Spleen (tissue), 11 donors: ENCODE measurements around the gene SCIMP. TPM values are rescaled to one million over a fixed set of nuclear protein-coding genes. Genes with fewer than 3 reads are reported as not detected.
A peak's percentile ranks its signal among the peaks of the same experiment; 100 is the strongest.

Experiments
- DNase-seq: peaks from one replicate; pipeline ENCODE4 v3.0.0-alpha.2; 2020
- H3K27ac ChIP-seq, 8 donors: fragments of 200-600 bp; sonication (generic) in 7 of 8; 1 replicate in 4 of 8; 2 replicates in 4 of 8; pipeline versions ENCODE4 v1.5.0 to v1.8.0; 2016 to 2021; ENCODE audit warnings: inconsistent platforms in 4 of 8, mild to moderate bottlenecking in 4 of 8, moderate library complexity in 1 of 8
- H3K27me3 ChIP-seq, 7 donors: fragments of 200-600 bp; sonication (generic) in 6 of 7; replicated peaks in 1 of 7; 1 replicate in 4 of 7; 2 replicates in 3 of 7; pipeline versions ENCODE4 v1.5.0 to v1.8.0; 2016 to 2021; ENCODE audit warnings: inconsistent platforms in 3 of 7, mild to moderate bottlenecking in 1 of 7
- H3K36me3 ChIP-seq, 6 donors: fragments of 200-600 bp; sonication (generic) in 5 of 6; 1 replicate in 4 of 6; 2 replicates in 2 of 6; pipeline versions ENCODE4 v1.5.0 to v1.8.0; 2016 to 2021; ENCODE audit warnings: inconsistent platforms in 2 of 6
- H3K4me1 ChIP-seq, 6 donors: fragments of 200-600 bp; sonication (generic) in 5 of 6; 1 replicate in 3 of 6; 2 replicates in 3 of 6; pipeline versions ENCODE4 v1.5.0 to v1.8.0; 2016 to 2021; ENCODE audit warnings: inconsistent platforms in 3 of 6
- H3K4me3 ChIP-seq, 8 donors: fragments of 200-600 bp; sonication (generic) in 7 of 8; 1 replicate in 4 of 8; 2 replicates in 4 of 8; pipeline versions ENCODE4 v1.5.0 to v1.8.0; 2016 to 2021; ENCODE audit warnings: inconsistent platforms in 4 of 8, mild to moderate bottlenecking in 4 of 8, moderate library complexity in 2 of 8
- H3K9me3 ChIP-seq, 8 donors: fragments of 200-600 bp; sonication (generic) in 7 of 8; 1 replicate in 4 of 8; 2 replicates in 4 of 8; pipeline versions ENCODE4 v1.5.0 to v1.8.0; 2016 to 2021; ENCODE audit warnings: inconsistent platforms in 4 of 8
- CTCF ChIP-seq, 11 experiments: fragments of 200-600 bp in 7 of 11; fragments of 450-650 bp in 4 of 11; sonication (generic) in 4 of 11; IDR thresholded peaks in 8 of 11; conservative IDR thresholded peaks in 3 of 11; 1 replicate in 7 of 11; 2 replicates in 4 of 11; pipeline versions ENCODE4 v1.4.0 to v1.8.0; 2016 to 2021; ENCODE audit warnings: antibody characterized with exemption in 11 of 11, inconsistent platforms in 4 of 11, mild to moderate bottlenecking in 1 of 11
- POLR2A ChIP-seq, 3 donors: fragments of 450-650 bp; IDR thresholded peaks; one replicate each; pipeline ENCODE4 v1.5.1; 2017; ENCODE audit warnings: antibody characterized with exemption in 3 of 3, mild to moderate bottlenecking in 1 of 3
- POLR2AphosphoS5 ChIP-seq, 3 donors: sonication (generic); formaldehyde crosslinking; IDR thresholded peaks; one replicate each; pipeline ENCODE4 v1.5.1; 2017; ENCODE audit warnings: antibody characterized with exemption in 3 of 3
- WGBS, 5 donors: extraction: QIAGEN DNeasy Blood & Tissue Kit in 3 of 5; methylation state at CpG; one replicate each; pipeline versions ENCODE4 v1.1.5 to v1.1.7; 2013 to 2018; 5-methylcytosine and 5-hydroxymethylcytosine counted together
- intact Hi-C: fragments of 100-400 bp; cut with DNase I; formaldehyde crosslinking; loops from one replicate; pipeline ENCODE4 v1.15.0; 2023; ENCODE audit warnings: low total_unique reads
- polyA plus RNA-seq, 3 donors: library from polyadenylated mRNA; stranded (reverse); fragments of 200-250 nt; gene quantifications; one replicate each; pipeline ENCODE4 v1.2.1, GENCODE V29; 2013
- total RNA-seq, 7 donors: library from RNA; depleted of rRNA in 3 of 7; stranded (reverse); fragments of >200 nt in 3 of 7; fragmentation: NEBNext Ultra II Directional in 4 of 7; extraction: Animal tissue kit (Norgen Biotek cat#: 25700) in 4 of 7; gene quantifications; one replicate each; pipeline versions ENCODE4 v1.1.0 to v1.2.1, GENCODE V29; 2016 to 2021
- donor health status: healthy with polysubstance abuse.
- donor health status: DM: no; HTN: no; CAD: no; lungs with moderate emphysema.
- donor health status: DM: no; HTN: no; CAD: no.
- donor health status: Bipolar disorder and iron deficiency.
- donor health status: healthy.
- donor health status: DM: no; HTN: no; CAD: no.
- donor health status: DM: yes; HTN: yes; CAD: no.

The SCIMP gene
- total and polyA plus RNA-seq, 10 donors = 18.9 to 102 (median 77.5) TPM

- H3K36me3 ChIP-seq = peaks cover 0 to 13% (median 8%) of the 10 kb centered on the region in 6 donors
- no peak overlapping the region for H3K4me3 ChIP-seq
- TF ChIP-seq POLR2A (IDR thresholded peaks at IDR 0.05) = no peak
- TF ChIP-seq POLR2AphosphoS5 (IDR thresholded peaks at IDR 0.05) = no peak
- TF ChIP-seq CTCF (IDR thresholded peaks at IDR 0.05 in 8 of 11, conservative IDR thresholded peaks at IDR 0.05 in 3 of 11) = no peak
- H3K27ac ChIP-seq = no peak overlapping the region
- 88 to 93% (median 90%) methylated on average over 2 of the region's 2 CpGs for WGBS, 5 donors
- H3K9me3 ChIP-seq = peaks cover 0 to 15% (median 11%) of the 10 kb centered on the region in 8 donors
- no peak for DNase-seq
- H3K27me3 ChIP-seq = no peaks in the 10 kb centered on the region
- peaks cover 3 to 64% (median 49%) of the 10 kb centered on the region in 6 donors for H3K4me1 ChIP-seq
- intact Hi-C loops = no loop called here
These were observed 40.3 kb downstream of the SCIMP start for GRCh38 chr17:5194346-5194745.

- H3K4me3 ChIP-seq = peak within 1 kb of the TSS; percentile 69 to 89 (median 76)
- peaks cover 0 to 39% (median 23%) of the 10 kb centered on the region in 6 donors for H3K36me3 ChIP-seq
- peak; percentile 99 for DNase-seq
- no peaks in the 10 kb centered on the region for H3K27me3 ChIP-seq
- H3K9me3 ChIP-seq = peaks cover 6 to 41% (median 37%) of the 10 kb centered on the region in 8 donors
- peaks cover 3 to 41% (median 29%) of the 10 kb centered on the region in 6 donors for H3K4me1 ChIP-seq
- intact Hi-C loops = no loop called here
- TF ChIP-seq CTCF (IDR thresholded peaks at IDR 0.05 in 8 of 11, conservative IDR thresholded peaks at IDR 0.05 in 3 of 11) (peak; percentile 64 to 94 (median 85)), POLR2AphosphoS5 (IDR thresholded peaks at IDR 0.05) (peak; percentile 92 to 95 (median 94)), POLR2A (IDR thresholded peaks at IDR 0.05) (peak in 2 of 3 donors; percentile 17 to 46)
- 2 to 3% (median 3%) methylated on average over 62 to 82 of the region's 82 CpGs for WGBS, 5 donors
- peak within 1 kb of the TSS; percentile 70 to 90 (median 86) for H3K27ac ChIP-seq
These were observed 42.9 kb downstream of the SCIMP start, which contains the start of gene ZNF594 for GRCh38 chr17:5191541-5192417. Gene ZNF594, minus strand, starts transcription at chr17:5191868. Its CDS starts 7,612 bp downstream, at chr17:5184256.

GRCh38 chr17:5184288-5184687, 50.4 kb downstream of the SCIMP start:
- intact Hi-C loops = no loop called here
- Histone ChIP-seq H3K4me3 (no peak overlapping the region), H3K36me3 (peaks cover 2 to 68% (median 32%) of the 10 kb centered on the region in 6 donors), H3K27ac (no peak overlapping the region), H3K4me1 (peaks cover 0 to 1% (median 0%) of the 10 kb centered on the region in 6 donors), H3K27me3 (no peaks in the 10 kb centered on the region), H3K9me3 (peaks cover 66 to 100% (median 100%) of the 10 kb centered on the region in 8 donors)
- no peak for DNase-seq
- WGBS, 5 donors = 82 to 97% (median 92%) methylated on average over 2 of the region's 2 CpGs
- TF ChIP-seq POLR2A (IDR thresholded peaks at IDR 0.05) (no peak), POLR2AphosphoS5 (IDR thresholded peaks at IDR 0.05) (peak in 1 of 3 donors; percentile 22), CTCF (IDR thresholded peaks at IDR 0.05 in 8 of 11, conservative IDR thresholded peaks at IDR 0.05 in 3 of 11) (no peak)

GRCh38 chr17:5183410-5183793, 51.3 kb downstream of the SCIMP start:
- DNase-seq = no peak
- no peak overlapping the region for H3K4me3 ChIP-seq
- H3K27me3 ChIP-seq = no peaks in the 10 kb centered on the region
- TF ChIP-seq CTCF (IDR thresholded peaks at IDR 0.05 in 8 of 11, conservative IDR thresholded peaks at IDR 0.05 in 3 of 11) (no peak), POLR2A (IDR thresholded peaks at IDR 0.05) (no peak), POLR2AphosphoS5 (IDR thresholded peaks at IDR 0.05) (no peak)
- H3K9me3 ChIP-seq = peaks cover 68 to 100% (median 100%) of the 10 kb centered on the region in 8 donors
- intact Hi-C loops = no loop called here
- H3K36me3 ChIP-seq = peaks cover 2 to 63% (median 28%) of the 10 kb centered on the region in 6 donors
- H3K4me1 ChIP-seq = no peaks in the 10 kb centered on the region
- no peak overlapping the region for H3K27ac ChIP-seq
